GM10266 (cell line): ENCODE data around the gene ZCCHC17.

ENCODE experiments used
- DNase-seq: peaks from one replicate; pipeline ENCODE4 v3.0.0; 2012; ENCODE audit errors: extremely low spot score
- CTCF ChIP-seq: IDR thresholded peaks from 2 replicates; pipeline ENCODE4 v1.5.1; 2012; ENCODE audit warnings: mild to moderate bottlenecking, low read depth; ENCODE audit not compliant: control insufficient read depth, insufficient read depth; ENCODE audit errors: missing control alignments

The ZCCHC17 gene

GRCh38 chr1:31412205-31412604, 115.4 kb downstream of the ZCCHC17 start:
- TF ChIP-seq CTCF, result no peak
- no peak for DNase-seq

- no peak for TF ChIP-seq CTCF
- DNase-seq, result peak; percentile 79
Measured at GRCh38 chr1:31412732-31413404, 116.0 kb downstream of the ZCCHC17 start, which contains the start of gene SERINC2. SERINC2 (plus strand) TSS chr1:31413213; CDS start chr1:31413266, 53 bp downstream.

GRCh38 chr1:31413405-31414001, 116.7 kb downstream of the ZCCHC17 start:
- TF ChIP-seq CTCF, result no peak
- peak; percentile 49 for DNase-seq
